HEK293 (cell line): Measurements from ENCODE around the gene TMEM63A.

Experiments used
- CTCF ChIA-PET: fragments of 350-600 bp; formaldehyde crosslinking; extraction: SDS; loops from one replicate; lab custom pipeline; 2021; ENCODE audit warnings: antibody characterized with exemption; lab: Yijun Ruan, JAX
- POLR2A ChIA-PET: fragments of 300-600 bp; formaldehyde crosslinking; extraction: SDS; loops from one replicate; lab custom pipeline; 2020; ENCODE audit warnings: antibody characterized with exemption, inconsistent platforms; lab: Yijun Ruan, JAX
- H3K27ac ChIP-seq: fragments of 200-500 bp; sonication (Bioruptor generic); 2 replicates; pipeline ENCODE4 v1.5.1; 2014; ENCODE audit warnings: low read depth, low read length, control low read depth, inconsistent platforms; ENCODE audit errors: extremely low read depth
- H3K36me3 ChIP-seq, 2 experiments: fragments of 200-500 bp in 1 of 2; sonication (Bioruptor generic) in 1 of 2; 1 replicate in 1 of 2; 2 replicates in 1 of 2; pipeline ENCODE4 v1.5.1; 2014 to 2017; ENCODE audit warnings: inconsistent platforms in 2 of 2, low read length in 2 of 2; ENCODE audit not compliant: control insufficient read depth in 2 of 2, insufficient read depth in 1 of 2
- H3K4me1 ChIP-seq: fragments of 200-500 bp; sonication (Bioruptor generic); 2 replicates; pipeline ENCODE4 v1.5.1; 2014; ENCODE audit warnings: mild to moderate bottlenecking, low read length, inconsistent platforms; ENCODE audit not compliant: control insufficient read depth, insufficient read depth
- H3K4me3 ChIP-seq: 2 replicates; pipeline ENCODE4 v1.5.1; 2011; ENCODE audit warnings: low read depth, mild to moderate bottlenecking, control low read depth, low read length, moderate library complexity
- H3K9me3 ChIP-seq: fragments of 200-500 bp; sonication (Bioruptor generic); 2 replicates; pipeline ENCODE4 v1.5.1; 2014; ENCODE audit warnings: low read depth, low read length, inconsistent platforms; ENCODE audit not compliant: control insufficient read depth, insufficient read depth
- BCL11B ChIP-seq: fragments of 450-650 bp; formaldehyde crosslinking; IDR thresholded peaks from 2 replicates; pipeline ENCODE4 v1.5.1; 2016; ENCODE audit warnings: low read depth, missing biosample characterization, missing genetic modification characterization
- ZFP3 ChIP-seq: fragments of 450-650 bp; formaldehyde crosslinking; IDR thresholded peaks from 2 replicates; pipeline ENCODE4 v1.5.1; 2016; ENCODE audit warnings: low read depth, missing biosample characterization, missing genetic modification characterization
- ZNF366 ChIP-seq: fragments of 450-650 bp; formaldehyde crosslinking; conservative IDR thresholded peaks from 2 replicates; pipeline ENCODE4 v1.5.1; 2016; ENCODE audit warnings: missing biosample characterization, missing genetic modification characterization
- ZNF433 ChIP-seq: fragments of 450-650 bp; formaldehyde crosslinking; IDR thresholded peaks from 2 replicates; pipeline ENCODE4 v1.5.1; 2016; ENCODE audit warnings: missing biosample characterization, missing genetic modification characterization, low read depth
- ZNF600 ChIP-seq: fragments of 450-650 bp; formaldehyde crosslinking; IDR thresholded peaks from 2 replicates; pipeline ENCODE4 v1.5.1; 2016; ENCODE audit warnings: missing biosample characterization, missing genetic modification characterization
- TF ChIP-seq, protein P1 (sequence below): sonication (generic); formaldehyde crosslinking; IDR thresholded peaks from 2 replicates; pipeline ENCODE4 v1.8.1; 2022; ENCODE audit warnings: mild to moderate bottlenecking, moderate library complexity, missing genetic modification reagents
- TF ChIP-seq, protein P2 (sequence below): fragments of 450-650 bp; formaldehyde crosslinking; IDR thresholded peaks from 2 replicates; pipeline ENCODE4 v1.5.1; 2016; ENCODE audit warnings: missing biosample characterization, missing genetic modification characterization
- TF ChIP-seq, protein P3 (sequence below): fragments of 450-650 bp; formaldehyde crosslinking; IDR thresholded peaks from 2 replicates; pipeline ENCODE4 v1.5.1; 2016; ENCODE audit warnings: missing biosample characterization, missing genetic modification characterization
- TF ChIP-seq, protein P4 (sequence below): fragments of 450-650 bp; formaldehyde crosslinking; IDR thresholded peaks from 2 replicates; pipeline ENCODE4 v1.5.1; 2016; ENCODE audit warnings: missing biosample characterization, missing genetic modification characterization
- TF ChIP-seq, protein P5 (sequence below): fragments of 450-650 bp; formaldehyde crosslinking; IDR thresholded peaks from 2 replicates; pipeline ENCODE4 v1.5.1; 2016; ENCODE audit warnings: missing biosample characterization, missing genetic modification characterization

TMEM63A gene

DNA sequence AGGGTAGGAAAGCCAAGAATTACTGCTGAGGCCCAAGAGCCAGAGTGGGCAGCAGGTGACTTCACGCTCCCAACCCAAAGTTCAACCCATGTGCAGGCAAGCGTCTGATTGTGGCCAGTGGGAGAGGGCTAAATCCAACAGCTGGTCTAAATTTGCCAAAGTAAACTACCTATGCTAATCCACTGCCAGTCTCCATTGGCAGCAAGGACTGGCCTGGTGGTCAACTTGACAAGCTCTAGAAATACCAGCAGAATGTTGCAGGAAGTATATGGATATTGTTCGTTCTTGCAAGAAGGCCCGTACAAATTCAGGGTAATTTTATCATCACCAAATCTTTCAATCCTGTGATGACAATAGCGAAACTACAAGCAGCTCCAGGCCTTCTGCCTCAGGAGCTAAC is 1.5 kb downstream of the TMEM63A start (continued):
- TF ChIP-seq, protein P1, sequence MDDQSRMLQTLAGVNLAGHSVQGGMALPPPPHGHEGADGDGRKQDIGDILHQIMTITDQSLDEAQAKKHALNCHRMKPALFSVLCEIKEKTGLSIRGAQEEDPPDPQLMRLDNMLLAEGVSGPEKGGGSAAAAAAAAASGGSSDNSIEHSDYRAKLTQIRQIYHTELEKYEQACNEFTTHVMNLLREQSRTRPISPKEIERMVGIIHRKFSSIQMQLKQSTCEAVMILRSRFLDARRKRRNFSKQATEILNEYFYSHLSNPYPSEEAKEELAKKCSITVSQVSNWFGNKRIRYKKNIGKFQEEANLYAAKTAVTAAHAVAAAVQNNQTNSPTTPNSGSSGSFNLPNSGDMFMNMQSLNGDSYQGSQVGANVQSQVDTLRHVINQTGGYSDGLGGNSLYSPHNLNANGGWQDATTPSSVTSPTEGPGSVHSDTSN (CRISPR knock-in tag) = no peak
- TF ChIP-seq, protein P2, sequence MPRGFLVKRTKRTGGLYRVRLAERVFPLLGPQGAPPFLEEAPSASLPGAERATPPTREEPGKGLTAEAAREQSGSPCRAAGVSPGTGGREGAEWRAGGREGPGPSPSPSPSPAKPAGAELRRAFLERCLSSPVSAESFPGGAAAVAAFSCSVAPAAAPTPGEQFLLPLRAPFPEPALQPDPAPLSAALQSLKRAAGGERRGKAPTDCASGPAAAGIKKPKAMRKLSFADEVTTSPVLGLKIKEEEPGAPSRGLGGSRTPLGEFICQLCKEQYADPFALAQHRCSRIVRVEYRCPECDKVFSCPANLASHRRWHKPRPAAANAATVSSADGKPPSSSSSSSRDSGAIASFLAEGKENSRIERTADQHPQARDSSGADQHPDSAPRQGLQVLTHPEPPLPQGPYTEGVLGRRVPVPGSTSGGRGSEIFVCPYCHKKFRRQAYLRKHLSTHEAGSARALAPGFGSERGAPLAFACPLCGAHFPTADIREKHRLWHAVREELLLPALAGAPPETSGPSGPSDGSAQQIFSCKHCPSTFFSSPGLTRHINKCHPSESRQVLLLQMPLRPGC (tag by site-specific recombination) = no peak
- TF ChIP-seq BCL11B (no peak), ZNF366 (tag by site-specific recombination) (no peak)
- TF ChIP-seq, protein P3, sequence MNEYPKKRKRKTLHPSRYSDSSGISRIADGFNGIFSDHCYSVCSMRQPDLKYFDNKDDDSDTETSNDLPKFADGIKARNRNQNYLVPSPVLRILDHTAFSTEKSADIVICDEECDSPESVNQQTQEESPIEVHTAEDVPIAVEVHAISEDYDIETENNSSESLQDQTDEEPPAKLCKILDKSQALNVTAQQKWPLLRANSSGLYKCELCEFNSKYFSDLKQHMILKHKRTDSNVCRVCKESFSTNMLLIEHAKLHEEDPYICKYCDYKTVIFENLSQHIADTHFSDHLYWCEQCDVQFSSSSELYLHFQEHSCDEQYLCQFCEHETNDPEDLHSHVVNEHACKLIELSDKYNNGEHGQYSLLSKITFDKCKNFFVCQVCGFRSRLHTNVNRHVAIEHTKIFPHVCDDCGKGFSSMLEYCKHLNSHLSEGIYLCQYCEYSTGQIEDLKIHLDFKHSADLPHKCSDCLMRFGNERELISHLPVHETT (tag by site-specific recombination) = no peak

DNA sequence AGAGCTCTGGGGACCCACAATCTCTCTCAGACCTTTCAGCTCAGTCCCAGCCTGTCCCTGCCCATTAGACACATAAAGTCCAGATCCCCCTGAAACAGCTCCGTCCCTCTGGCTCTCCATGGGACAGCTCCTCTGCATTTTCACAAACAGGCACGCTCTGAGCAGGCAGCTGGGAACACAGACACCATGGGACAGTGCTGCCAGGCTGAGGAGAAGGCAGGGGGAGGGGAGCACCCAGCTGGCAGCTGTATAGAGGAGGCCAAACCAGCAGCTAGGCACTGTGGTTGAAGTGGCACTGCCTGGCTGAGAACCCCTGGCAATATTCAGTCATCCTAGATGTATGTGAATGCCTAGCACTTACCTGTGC is 2.0 kb downstream of the TMEM63A start:
- POLR2A ChIA-PET = interaction anchor here (0.6 to 3.6 kb wide), 4 partner anchors 10 to 396 kb away, joined by 3 to 31 read pairs (median 3); partner anchors contain the start of gene PYCR2
- no peak overlapping the region for H3K4me3 ChIP-seq

More for the DNA sequence above, 2.0 kb downstream of the TMEM63A start:
- no peaks in the 10 kb centered on the region; the same call in 1 of the 2 replicates for H3K4me1 ChIP-seq
- CTCF ChIA-PET = interaction anchor here (0.6 to 1.9 kb wide), 5 partner anchors 34 to 406 kb away, joined by 3 to 5 read pairs (median 4); no protein-coding TSS in a partner anchor
- H3K9me3 ChIP-seq = no peaks in the 10 kb centered on the region
- no peak overlapping the region for H3K27ac ChIP-seq
- H3K36me3 ChIP-seq = peaks cover 0 to 21% of the 10 kb centered on the region in 2 experiments; a peak in 2 of 3 replicates
- TF ChIP-seq ZNF600 = 0 out of 2 replicates have a peak, but pooled peaks have one; percentile 17
- TF ChIP-seq, protein P4, sequence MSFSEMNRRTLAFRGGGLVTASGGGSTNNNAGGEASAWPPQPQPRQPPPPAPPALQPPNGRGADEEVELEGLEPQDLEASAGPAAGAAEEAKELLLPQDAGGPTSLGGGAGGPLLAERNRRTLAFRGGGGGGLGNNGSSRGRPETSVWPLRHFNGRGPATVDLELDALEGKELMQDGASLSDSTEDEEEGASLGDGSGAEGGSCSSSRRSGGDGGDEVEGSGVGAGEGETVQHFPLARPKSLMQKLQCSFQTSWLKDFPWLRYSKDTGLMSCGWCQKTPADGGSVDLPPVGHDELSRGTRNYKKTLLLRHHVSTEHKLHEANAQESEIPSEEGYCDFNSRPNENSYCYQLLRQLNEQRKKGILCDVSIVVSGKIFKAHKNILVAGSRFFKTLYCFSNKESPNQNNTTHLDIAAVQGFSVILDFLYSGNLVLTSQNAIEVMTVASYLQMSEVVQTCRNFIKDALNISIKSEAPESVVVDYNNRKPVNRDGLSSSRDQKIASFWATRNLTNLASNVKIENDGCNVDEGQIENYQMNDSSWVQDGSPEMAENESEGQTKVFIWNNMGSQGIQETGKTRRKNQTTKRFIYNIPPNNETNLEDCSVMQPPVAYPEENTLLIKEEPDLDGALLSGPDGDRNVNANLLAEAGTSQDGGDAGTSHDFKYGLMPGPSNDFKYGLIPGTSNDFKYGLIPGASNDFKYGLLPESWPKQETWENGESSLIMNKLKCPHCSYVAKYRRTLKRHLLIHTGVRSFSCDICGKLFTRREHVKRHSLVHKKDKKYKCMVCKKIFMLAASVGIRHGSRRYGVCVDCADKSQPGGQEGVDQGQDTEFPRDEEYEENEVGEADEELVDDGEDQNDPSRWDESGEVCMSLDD = 0 out of 2 replicates have a peak, but pooled peaks have one; percentile 38
- no peak for TF ChIP-seq ZFP3 (tag by site-specific recombination)
- no peak for TF ChIP-seq ZNF433 (tag by site-specific recombination)
- TF ChIP-seq, protein P5, sequence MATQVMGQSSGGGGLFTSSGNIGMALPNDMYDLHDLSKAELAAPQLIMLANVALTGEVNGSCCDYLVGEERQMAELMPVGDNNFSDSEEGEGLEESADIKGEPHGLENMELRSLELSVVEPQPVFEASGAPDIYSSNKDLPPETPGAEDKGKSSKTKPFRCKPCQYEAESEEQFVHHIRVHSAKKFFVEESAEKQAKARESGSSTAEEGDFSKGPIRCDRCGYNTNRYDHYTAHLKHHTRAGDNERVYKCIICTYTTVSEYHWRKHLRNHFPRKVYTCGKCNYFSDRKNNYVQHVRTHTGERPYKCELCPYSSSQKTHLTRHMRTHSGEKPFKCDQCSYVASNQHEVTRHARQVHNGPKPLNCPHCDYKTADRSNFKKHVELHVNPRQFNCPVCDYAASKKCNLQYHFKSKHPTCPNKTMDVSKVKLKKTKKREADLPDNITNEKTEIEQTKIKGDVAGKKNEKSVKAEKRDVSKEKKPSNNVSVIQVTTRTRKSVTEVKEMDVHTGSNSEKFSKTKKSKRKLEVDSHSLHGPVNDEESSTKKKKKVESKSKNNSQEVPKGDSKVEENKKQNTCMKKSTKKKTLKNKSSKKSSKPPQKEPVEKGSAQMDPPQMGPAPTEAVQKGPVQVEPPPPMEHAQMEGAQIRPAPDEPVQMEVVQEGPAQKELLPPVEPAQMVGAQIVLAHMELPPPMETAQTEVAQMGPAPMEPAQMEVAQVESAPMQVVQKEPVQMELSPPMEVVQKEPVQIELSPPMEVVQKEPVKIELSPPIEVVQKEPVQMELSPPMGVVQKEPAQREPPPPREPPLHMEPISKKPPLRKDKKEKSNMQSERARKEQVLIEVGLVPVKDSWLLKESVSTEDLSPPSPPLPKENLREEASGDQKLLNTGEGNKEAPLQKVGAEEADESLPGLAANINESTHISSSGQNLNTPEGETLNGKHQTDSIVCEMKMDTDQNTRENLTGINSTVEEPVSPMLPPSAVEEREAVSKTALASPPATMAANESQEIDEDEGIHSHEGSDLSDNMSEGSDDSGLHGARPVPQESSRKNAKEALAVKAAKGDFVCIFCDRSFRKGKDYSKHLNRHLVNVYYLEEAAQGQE (tag by site-specific recombination) = peak; percentile 94
